ENCODE data around the gene PSKH1. TPM values are rescaled to one million over a fixed set of nuclear protein-coding genes. Genes with fewer than 3 reads are reported as not detected.

The PSKH1 gene
- total and polyA plus RNA-seq, 10 of the 15 experiments (the other 5 are each of a cell fraction or from before 2014, with no cell fraction given), result 0.63 to 20.4 (median 7.8) TPM

GRCh38 chr16:67975321-67976105 lies 82.5 kb downstream of the PSKH1 start (continued):
- TF ChIP-seq ZNF592 (IDR thresholded peaks at IDR 0.05), result no peak
- TF ChIP-seq CEBPB (IDR thresholded peaks at IDR 0.05; ENCODE audit: borderline replicate concordance in 1 of 2, low read depth in 2 of 2, low read length in 2 of 2), result no peak
- no peak; the same call in 1 of the 2 replicates for TF ChIP-seq TAF1 (IDR thresholded peaks at IDR 0.05; ENCODE audit: borderline replicate concordance, low read depth, low read length)
- no peak for TF ChIP-seq ZNF622 (IDR thresholded peaks at IDR 0.05)
- TF ChIP-seq BRCA1 (IDR thresholded peaks at IDR 0.05; ENCODE audit: low read depth, low read length), result no peak
- no peak for TF ChIP-seq POLR2A (IDR thresholded peaks at IDR 0.05; ENCODE audit: low read depth, low read length)
- TF ChIP-seq IRF4 (IDR thresholded peaks at IDR 0.05; ENCODE audit: low read depth, low read length), result peak; percentile 68; the same call in 1 of the 2 replicates
- peak; percentile 24 for TF ChIP-seq SP1 (IDR thresholded peaks at IDR 0.05; ENCODE audit: low read depth, low read length)
- TF ChIP-seq GATAD2B (conservative IDR thresholded peaks at IDR 0.05; ENCODE audit: low read depth), result no peak
- TF ChIP-seq SMC3 (IDR thresholded peaks at IDR 0.05; ENCODE audit: borderline replicate concordance, low read length), result no peak
- no peak for TF ChIP-seq RCOR1 (conservative IDR thresholded peaks at IDR 0.05; ENCODE audit: low read depth, low read length)
- 0 out of 2 replicates have a peak, but pooled peaks have one; percentile 27 for TF ChIP-seq NR2F1 (conservative IDR thresholded peaks at IDR 0.05)
- TF ChIP-seq SMAD1 (IDR thresholded peaks at IDR 0.05; ENCODE audit: low read depth, partially characterized antibody), result no peak
- no peak for TF ChIP-seq ZBTB40 (IDR thresholded peaks at IDR 0.05; ENCODE audit: borderline replicate concordance)
- TF ChIP-seq BMI1 (IDR thresholded peaks at IDR 0.05; ENCODE audit: borderline replicate concordance), result no peak
- peak; percentile 68 for TF ChIP-seq IKZF1 (conservative IDR thresholded peaks at IDR 0.05)
- TF ChIP-seq SIX5 (IDR thresholded peaks at IDR 0.05; ENCODE audit: low read depth, low read length, severe bottlenecking), result no peak
- TF ChIP-seq ZBTB4 (CRISPR knock-in tag; IDR thresholded peaks at IDR 0.05), result no peak
- no peak for TF ChIP-seq YBX1 (IDR thresholded peaks at IDR 0.05)
